GM23248 (cell line): ENCODE data around the gene SLC25A1. TPM values are rescaled to one million over a fixed set of nuclear protein-coding genes. Genes with fewer than 3 reads are reported as not detected.

ENCODE experiments used
- DNase-seq: peaks from one replicate; pipeline ENCODE4 v3.0.0-alpha.2; 2015
- H2AFZ ChIP-seq: fragments of 200-600 bp; sonication (generic); 2 replicates; pipeline ENCODE4 v1.6.1; 2016; ENCODE audit warnings: antibody characterized with exemption
- H3F3A ChIP-seq: fragments of 200-600 bp; sonication (generic); 2 replicates; pipeline ENCODE4 v1.6.1; 2016; ENCODE audit warnings: mild to moderate bottlenecking, antibody characterized with exemption, mixed run types; ENCODE audit not compliant: insufficient read depth
- H3K27ac ChIP-seq: fragments of 200-600 bp; sonication (generic); 2 replicates; pipeline ENCODE4 v1.5.1; 2016; ENCODE audit warnings: mild to moderate bottlenecking
- H3K27me3 ChIP-seq: fragments of 200-600 bp; sonication (generic); replicated peaks from 2 replicates; pipeline ENCODE4 v1.6.1; 2016; ENCODE audit warnings: mild to moderate bottlenecking; ENCODE audit not compliant: insufficient read depth
- H3K36me3 ChIP-seq: fragments of 200-600 bp; sonication (generic); 2 replicates; pipeline ENCODE4 v1.6.1; 2016; ENCODE audit warnings: low read depth, mild to moderate bottlenecking
- H3K4me1 ChIP-seq: fragments of 200-600 bp; sonication (generic); 2 replicates; pipeline ENCODE4 v1.6.1; 2016; ENCODE audit warnings: mild to moderate bottlenecking; ENCODE audit not compliant: insufficient read depth
- H3K4me2 ChIP-seq: fragments of 200-600 bp; sonication (generic); one replicate; pipeline ENCODE4 v1.6.1; 2016; ENCODE audit warnings: mild to moderate bottlenecking; ENCODE audit not compliant: unreplicated experiment
- H3K4me3 ChIP-seq: fragments of 200-600 bp; sonication (generic); 2 replicates; pipeline ENCODE4 v1.5.1; 2016; ENCODE audit warnings: mild to moderate bottlenecking
- H3K79me2 ChIP-seq: fragments of 200-600 bp; sonication (generic); 2 replicates; pipeline ENCODE4 v1.6.1; 2016; ENCODE audit warnings: mild to moderate bottlenecking; ENCODE audit not compliant: insufficient read depth
- H3K9ac ChIP-seq: fragments of 200-600 bp; sonication (generic); 2 replicates; pipeline ENCODE4 v1.6.1; 2016; ENCODE audit warnings: mild to moderate bottlenecking
- H3K9me2 ChIP-seq: fragments of 200-600 bp; sonication (generic); 2 replicates; pipeline ENCODE4 v1.6.1; 2016; ENCODE audit warnings: mixed run types, mild to moderate bottlenecking, moderate library complexity; ENCODE audit not compliant: insufficient read depth
- H3K9me3 ChIP-seq: fragments of 200-600 bp; sonication (generic); one replicate; pipeline ENCODE4 v1.6.1; 2017; ENCODE audit warnings: low read depth
- H4K20me1 ChIP-seq: fragments of 200-600 bp; sonication (generic); 2 replicates; pipeline ENCODE4 v1.6.0; 2016; ENCODE audit not compliant: insufficient read depth
- EZH2 ChIP-seq: fragments of 200-600 bp; sonication (generic); IDR thresholded peaks from 2 replicates; pipeline ENCODE4 v1.6.1; 2018; ENCODE audit warnings: antibody characterized with exemption, mild to moderate bottlenecking; ENCODE audit not compliant: insufficient read depth, poor library complexity, severe bottlenecking
- EZH2phosphoT487 ChIP-seq: fragments of 200-600 bp; sonication (generic); IDR thresholded peaks from 2 replicates; pipeline ENCODE4 v1.6.1; 2018; ENCODE audit warnings: antibody characterized with exemption, moderate library complexity, mild to moderate bottlenecking, low read depth; ENCODE audit not compliant: insufficient read depth
- WGBS, 2 experiments: methylation state at CpG; one replicate each; pipeline ENCODE4 v1.1.6; 2015 to 2017; ENCODE audit warnings: low lambda C conversion rate in 2 of 2, low coverage in 1 of 2; ENCODE audit errors: missing lambda C conversion rate in 2 of 2; 5-methylcytosine and 5-hydroxymethylcytosine counted together
- in situ Hi-C: fragments of 300-500 bp; cut with MboI; formaldehyde crosslinking; loops from 2 replicates; pipeline ENCODE4 v1.15.0; 2020
- polyA plus RNA-seq: library from polyadenylated mRNA; unstranded; fragments of >200 nt; fragmentation: Nextera tagmentation; extraction: Ambion mirVana; gene quantifications from 2 replicates; pipeline ENCODE4 v1.2.1, GENCODE V29; 2016
- total RNA-seq: library from RNA; depleted of rRNA; stranded (reverse); fragments of >200 nt; shearing (Covaris generic); gene quantifications from 2 replicates; pipeline ENCODE4 v1.2.3, GENCODE V29; 2014

Gene SLC25A1
- total and polyA plus RNA-seq, 2 experiments from 2014 or later: 99.5 to 113 TPM

- no peaks in the 10 kb centered on the region for H3K27me3 ChIP-seq
- no peak overlapping the region for H3K9ac ChIP-seq
- no peaks in the 10 kb centered on the region for H4K20me1 ChIP-seq
- H3K27ac ChIP-seq: no peak overlapping the region
- TF ChIP-seq EZH2phosphoT487 (no peak), EZH2 (no peak)
- in situ Hi-C loops: no loop called here
- H3K79me2 ChIP-seq: no peaks in the 10 kb centered on the region
- H3K36me3 ChIP-seq: peaks cover 11% of the 10 kb centered on the region; the same call in 1 of the 2 replicates
- no peak overlapping the region for H2AFZ ChIP-seq
- no peaks in the 10 kb centered on the region for H3K9me3 ChIP-seq
- no peak for DNase-seq
- H3K9me2 ChIP-seq: no peaks in the 10 kb centered on the region
- no peaks in the 10 kb centered on the region for H3F3A ChIP-seq
- no peak overlapping the region for H3K4me3 ChIP-seq
- H3K4me2 ChIP-seq: no peak overlapping the region
- WGBS, 2 experiments: 89 to 95% methylated on average over 3 of the region's 3 CpGs
- no peaks in the 10 kb centered on the region for H3K4me1 ChIP-seq
Measured at GRCh38 chr22:19220867-19221266, 42.3 kb upstream of the SLC25A1 start.

DNA sequence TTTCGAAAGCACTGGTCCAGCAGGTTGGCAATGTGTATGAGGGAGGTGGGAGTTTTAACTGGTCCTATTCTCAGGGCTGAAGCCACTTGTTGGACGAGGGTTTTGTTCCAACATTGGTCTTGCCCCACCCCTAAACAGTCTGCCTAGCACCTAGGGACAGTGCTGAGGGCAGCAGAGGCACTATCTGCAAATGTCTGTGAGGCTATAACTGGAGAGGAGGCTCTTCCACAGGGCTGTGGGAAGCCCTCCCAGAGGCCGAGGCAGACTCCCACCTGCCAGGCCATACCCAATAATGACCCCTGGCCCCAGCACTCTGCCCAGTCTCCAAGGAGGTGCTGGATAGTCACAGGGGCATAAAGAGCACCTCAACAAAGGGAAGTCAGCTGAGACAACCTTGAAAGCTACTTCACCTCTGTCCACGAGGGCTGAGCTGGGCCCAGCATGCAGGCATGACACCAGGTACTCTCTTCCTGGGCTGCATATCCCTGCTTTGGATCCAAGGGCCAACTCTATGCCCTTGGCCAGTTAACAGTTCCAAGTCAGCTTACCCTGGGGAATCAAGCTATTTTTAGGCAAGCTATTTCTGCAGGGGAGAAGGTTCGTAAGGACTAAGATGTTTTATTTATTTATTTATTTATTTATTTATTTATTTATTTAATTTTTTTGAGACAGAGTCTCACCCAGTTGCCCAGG is 40.2 kb upstream of the SLC25A1 start:
- Histone ChIP-seq H3K27ac (no peak overlapping the region), H3K79me2 (no peaks in the 10 kb centered on the region), H3K4me1 (no peaks in the 10 kb centered on the region), H3K9me3 (no peaks in the 10 kb centered on the region), H3K4me2 (no peak overlapping the region), H3K4me3 (no peak overlapping the region), H3K36me3 (peaks cover 11% of the 10 kb centered on the region; the same call in 1 of the 2 replicates), H3K9ac (no peak overlapping the region), H4K20me1 (no peaks in the 10 kb centered on the region), H3K9me2 (no peaks in the 10 kb centered on the region), H3K27me3 (no peaks in the 10 kb centered on the region), H2AFZ (no peak overlapping the region), H3F3A (no peaks in the 10 kb centered on the region)
- WGBS, 2 experiments: 75 to 77% methylated on average over 5 of the region's 5 CpGs
- in situ Hi-C loops: no loop called here
- DNase-seq: no peak
- TF ChIP-seq EZH2 (no peak), EZH2phosphoT487 (no peak)

GRCh38 chr22:19216579-19216978 is 38.0 kb upstream of the SLC25A1 start:
- H3K27ac ChIP-seq: no peak overlapping the region
- DNase-seq: no peak
- WGBS, 2 experiments: 93 to 95% methylated on average over 5 of the region's 5 CpGs
- H3K36me3 ChIP-seq: peaks cover 3% of the 10 kb centered on the region; the same call in 1 of the 2 replicates
- H3F3A ChIP-seq: no peaks in the 10 kb centered on the region
- no peaks in the 10 kb centered on the region for H3K9me3 ChIP-seq
- H3K4me3 ChIP-seq: no peak overlapping the region
- in situ Hi-C loops: no loop called here
- H3K4me1 ChIP-seq: no peaks in the 10 kb centered on the region
- no peaks in the 10 kb centered on the region for H4K20me1 ChIP-seq
- no peaks in the 10 kb centered on the region for H3K9me2 ChIP-seq
- H3K79me2 ChIP-seq: no peaks in the 10 kb centered on the region
- no peak overlapping the region for H2AFZ ChIP-seq
- no peak overlapping the region for H3K9ac ChIP-seq
- no peaks in the 10 kb centered on the region for H3K27me3 ChIP-seq
- H3K4me2 ChIP-seq: no peak overlapping the region
- TF ChIP-seq EZH2: no peak
- TF ChIP-seq EZH2phosphoT487: no peak

DNA sequence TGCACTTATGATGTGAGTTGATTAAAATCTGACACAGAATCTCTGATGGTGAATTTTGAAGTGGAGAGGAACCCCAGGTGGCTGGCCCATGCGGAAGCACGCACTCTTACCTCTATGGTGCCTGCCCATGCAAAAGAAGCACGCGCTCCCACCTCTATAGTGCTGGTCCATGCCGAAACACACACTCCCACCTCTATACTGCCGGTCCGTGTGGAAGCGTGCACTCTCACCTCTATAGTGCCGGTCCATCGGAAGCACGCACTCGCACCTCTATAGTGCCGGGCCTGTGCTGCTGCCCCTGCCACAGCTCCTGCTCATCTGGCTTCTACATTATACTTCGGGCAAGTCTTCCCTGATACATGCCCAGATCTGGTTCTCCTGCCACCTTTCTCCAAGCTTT is 36.8 kb upstream of the SLC25A1 start:
- Histone ChIP-seq H3K9ac (no peak overlapping the region), H3K27ac (no peak overlapping the region), H3F3A (no peaks in the 10 kb centered on the region), H3K4me2 (no peak overlapping the region), H3K79me2 (no peaks in the 10 kb centered on the region), H3K4me3 (no peak overlapping the region), H3K9me3 (no peaks in the 10 kb centered on the region), H3K27me3 (no peaks in the 10 kb centered on the region), H3K36me3 (no peaks in the 10 kb centered on the region), H3K9me2 (no peaks in the 10 kb centered on the region), H4K20me1 (no peaks in the 10 kb centered on the region), H3K4me1 (no peaks in the 10 kb centered on the region), H2AFZ (no peak overlapping the region)
- in situ Hi-C loops: no loop called here
- TF ChIP-seq EZH2phosphoT487 (no peak), EZH2 (no peak)
- WGBS, 2 experiments: 95 to 99% methylated on average over 14 of the region's 14 CpGs
- no peak for DNase-seq

GRCh38 chr22:19214078-19214473 is 35.5 kb upstream of the SLC25A1 start:
- H2AFZ ChIP-seq: no peak overlapping the region
- WGBS, 2 experiments: 71 to 73% methylated on average over 4 of the region's 4 CpGs
- no peak overlapping the region for H3K4me2 ChIP-seq
- no peaks in the 10 kb centered on the region for H3K9me3 ChIP-seq
- in situ Hi-C loops: no loop called here
- no peaks in the 10 kb centered on the region for H3F3A ChIP-seq
- H3K9me2 ChIP-seq: no peaks in the 10 kb centered on the region
- TF ChIP-seq EZH2 (no peak), EZH2phosphoT487 (no peak)
- no peaks in the 10 kb centered on the region for H3K36me3 ChIP-seq
- no peak for DNase-seq
- no peak overlapping the region for H3K27ac ChIP-seq
- no peaks in the 10 kb centered on the region for H3K79me2 ChIP-seq
- no peaks in the 10 kb centered on the region for H3K27me3 ChIP-seq
- H3K9ac ChIP-seq: no peak overlapping the region
- H3K4me3 ChIP-seq: no peak overlapping the region
- H3K4me1 ChIP-seq: no peaks in the 10 kb centered on the region
- H4K20me1 ChIP-seq: no peaks in the 10 kb centered on the region
